Stimulated activated CD4-positive, alpha-beta T cell treated with anti-CD3 and anti-CD28 coated beads, Interleukin-12 subunit alpha, Interleukin-12 subunit beta, amount 100 ng/mL, for 24 hours (primary cell): ENCODE measurements around the gene FAM131B.
"Not testable (repeated sequence)": the region's sequence is repeated elsewhere in the genome, so short reads cannot be mapped to it uniquely, and the experiment has no call there.

ENCODE experiments used
- DNase-seq, 2 experiments: peaks; one replicate each; pipeline ENCODE4 v3.0.0-alpha.2; 2020; ENCODE audit warnings: low read depth in 2 of 2

Gene FAM131B

GRCh38 chr7:143395187-143396149 lies 33.0 kb upstream of the FAM131B start:
- no peak for DNase-seq

GRCh38 chr7:143394777-143395176 lies 32.3 kb upstream of the FAM131B start:
- DNase-seq, result no peak

GRCh38 chr7:143394068-143394467 lies 31.6 kb upstream of the FAM131B start:
- DNase-seq, result no peak

- DNase-seq, result no peak
Measured at GRCh38 chr7:143393267-143394041, 30.9 kb upstream of the FAM131B start.

- no peak for DNase-seq
Measured at GRCh38 chr7:143392875-143393266, 30.4 kb upstream of the FAM131B start.

- not testable (repeated sequence) for DNase-seq
Measured at GRCh38 chr7:143392427-143392826, 29.9 kb upstream of the FAM131B start.

- no peak for DNase-seq
Measured at GRCh38 chr7:143391462-143392404, 29.2 kb upstream of the FAM131B start.

- no peak for DNase-seq
Measured at GRCh38 chr7:143390773-143391317, 28.3 kb upstream of the FAM131B start.

- no peak for DNase-seq
Measured at GRCh38 chr7:143390104-143390772, 27.7 kb upstream of the FAM131B start.

- DNase-seq, result no peak
Measured at GRCh38 chr7:143389316-143390103, 27.0 kb upstream of the FAM131B start.

- no peak for DNase-seq
Measured at GRCh38 chr7:143388491-143389101, 26.1 kb upstream of the FAM131B start.

- DNase-seq, result no peak
Measured at GRCh38 chr7:143388051-143388450, 25.5 kb upstream of the FAM131B start.

GRCh38 chr7:143387156-143387975 lies 24.9 kb upstream of the FAM131B start:
- DNase-seq, result no peak

- DNase-seq, result no peak
Measured at GRCh38 chr7:143385891-143386781, 23.6 kb upstream of the FAM131B start.

GRCh38 chr7:143384661-143385631 lies 22.4 kb upstream of the FAM131B start:
- DNase-seq, result no peak

GRCh38 chr7:143384148-143384547 lies 21.6 kb upstream of the FAM131B start:
- DNase-seq, result no peak

GRCh38 chr7:143383642-143383957 lies 21.1 kb upstream of the FAM131B start:
- no peak for DNase-seq
